ENCODE results near the gene ARNT2. TPM values are rescaled to one million over a fixed set of nuclear protein-coding genes. Genes with fewer than 3 reads are reported as not detected.

ARNT2 gene
- polyA plus RNA-seq, 3 donors: 0.52 to 1.9 (median 1.5) TPM

GRCh38 chr15:80404761-80405553, 775 bp downstream of the ARNT2 start:
- H3K27ac ChIP-seq (ENCODE audit: low read depth, low read length): no peak overlapping the region
- WGBS, 3 donors: 5 to 8% (median 6%) methylated on average over 33 of the region's 33 CpGs

GRCh38 chr15:80405554-80405850, 1.3 kb downstream of the ARNT2 start:
- WGBS, 3 donors: 72 to 80% (median 76%) methylated on average over 4 of the region's 4 CpGs

GRCh38 chr15:80405970-80406369, 1.8 kb downstream of the ARNT2 start:
- 69 to 84% (median 81%) methylated on average over 2 of the region's 2 CpGs for WGBS, 3 donors
- no peak overlapping the region for H3K27ac ChIP-seq (ENCODE audit: low read depth, low read length)

More at GRCh38 chr15:80405554-80405850, 1.3 kb downstream of the ARNT2 start:
- H3K27ac ChIP-seq (ENCODE audit: low read depth, low read length): no peak overlapping the region

DNA sequence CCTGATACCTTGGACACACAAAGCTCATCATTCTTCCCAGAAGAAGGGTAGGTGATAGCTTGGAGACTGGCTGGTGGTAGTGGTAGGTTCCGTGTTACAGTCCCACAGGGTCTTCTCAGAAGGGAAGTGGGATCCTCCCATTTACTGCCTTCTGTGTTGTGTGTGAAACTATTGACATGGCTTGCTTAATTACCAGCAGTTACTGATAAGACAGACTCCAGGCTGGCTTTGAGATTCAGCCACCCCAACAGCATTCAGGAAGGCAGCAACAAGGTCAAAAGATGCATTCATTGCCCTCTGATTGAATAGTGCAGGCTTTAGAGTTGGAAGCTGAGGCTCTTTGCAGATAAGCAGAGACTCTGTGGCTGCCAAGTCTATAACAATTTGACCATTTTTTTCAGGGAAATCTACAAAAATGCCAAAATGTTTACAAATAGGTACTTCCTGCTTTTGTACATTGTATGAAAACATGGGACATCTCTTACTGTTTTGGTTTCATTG, 7.7 kb downstream of the ARNT2 start:
- H3K27ac ChIP-seq (ENCODE audit: low read depth, low read length): no peak overlapping the region
- WGBS, 3 donors: 25 to 67% (median 59%) methylated on average over 1 of the region's 1 CpG

DNA sequence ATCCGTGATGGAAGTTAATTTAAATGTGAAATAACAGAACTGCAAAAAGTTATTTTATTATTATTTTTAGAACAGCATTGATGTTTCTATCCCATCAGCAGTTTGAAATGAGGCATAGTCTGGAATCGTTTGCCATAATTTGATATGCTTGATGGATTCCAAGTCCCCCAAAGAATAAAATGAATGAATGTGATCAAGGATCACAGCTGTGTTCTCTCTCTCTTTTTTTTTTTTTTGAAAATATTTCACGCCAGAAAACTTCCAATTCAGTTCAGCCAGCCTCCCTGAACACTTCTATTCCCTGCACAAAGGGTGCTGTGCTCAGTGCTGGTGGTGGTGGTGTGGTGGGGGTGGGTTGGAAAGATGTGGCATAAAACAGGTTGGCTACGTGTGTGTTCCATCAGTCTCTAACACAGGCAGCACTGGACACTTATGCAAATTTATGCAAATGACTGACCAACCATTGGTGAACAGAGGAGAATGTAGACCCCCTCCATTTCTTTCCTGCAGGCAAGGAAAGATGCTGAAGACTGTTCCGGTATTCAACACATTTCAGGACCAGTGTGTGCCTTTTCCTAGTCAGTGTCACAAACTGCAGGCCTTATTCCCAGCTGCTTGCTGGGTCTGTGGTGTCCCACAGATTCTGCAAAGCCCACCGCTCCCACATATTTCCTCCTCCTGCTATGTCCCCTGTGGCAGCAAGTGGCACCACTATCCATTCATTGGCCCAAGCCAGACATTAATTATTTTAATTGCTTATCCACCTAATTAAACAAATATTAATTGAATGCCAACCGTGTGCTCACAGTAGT, 10.6 kb downstream of the ARNT2 start:
- H3K27ac ChIP-seq (ENCODE audit: low read depth, low read length): no peak overlapping the region
- 69 to 82% (median 78%) methylated on average over 7 of the region's 7 CpGs for WGBS, 3 donors

- H3K27ac ChIP-seq (ENCODE audit: low read depth, low read length): no peak overlapping the region
- 67 to 87% (median 87%) methylated on average over 11 of the region's 11 CpGs for WGBS, 3 donors
Observed at GRCh38 chr15:80415358-80415670, 11.1 kb downstream of the ARNT2 start.

DNA sequence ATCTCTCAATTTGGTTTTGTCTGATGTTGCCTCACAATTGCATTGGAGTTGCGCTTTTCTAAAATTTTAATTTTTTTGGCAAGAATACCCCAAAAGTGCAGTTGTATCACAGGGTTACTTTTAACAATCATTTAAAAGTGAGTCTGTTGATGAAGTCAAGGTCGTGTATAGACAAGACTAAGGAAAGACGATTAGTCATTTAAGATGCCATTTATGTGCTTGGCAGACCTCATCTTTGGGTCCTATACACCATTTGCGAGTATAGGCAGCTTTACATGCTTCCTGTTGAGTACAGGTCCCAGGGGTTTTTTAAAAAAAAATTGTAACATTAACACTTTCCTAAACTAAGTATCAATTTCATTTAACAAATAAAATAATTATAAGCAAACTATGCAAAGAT, 12.5 kb downstream of the ARNT2 start:
- no peak overlapping the region for H3K27ac ChIP-seq (ENCODE audit: low read depth, low read length)
- WGBS, 3 donors: 71 to 76% (median 73%) methylated on average over 4 of the region's 4 CpGs

DNA sequence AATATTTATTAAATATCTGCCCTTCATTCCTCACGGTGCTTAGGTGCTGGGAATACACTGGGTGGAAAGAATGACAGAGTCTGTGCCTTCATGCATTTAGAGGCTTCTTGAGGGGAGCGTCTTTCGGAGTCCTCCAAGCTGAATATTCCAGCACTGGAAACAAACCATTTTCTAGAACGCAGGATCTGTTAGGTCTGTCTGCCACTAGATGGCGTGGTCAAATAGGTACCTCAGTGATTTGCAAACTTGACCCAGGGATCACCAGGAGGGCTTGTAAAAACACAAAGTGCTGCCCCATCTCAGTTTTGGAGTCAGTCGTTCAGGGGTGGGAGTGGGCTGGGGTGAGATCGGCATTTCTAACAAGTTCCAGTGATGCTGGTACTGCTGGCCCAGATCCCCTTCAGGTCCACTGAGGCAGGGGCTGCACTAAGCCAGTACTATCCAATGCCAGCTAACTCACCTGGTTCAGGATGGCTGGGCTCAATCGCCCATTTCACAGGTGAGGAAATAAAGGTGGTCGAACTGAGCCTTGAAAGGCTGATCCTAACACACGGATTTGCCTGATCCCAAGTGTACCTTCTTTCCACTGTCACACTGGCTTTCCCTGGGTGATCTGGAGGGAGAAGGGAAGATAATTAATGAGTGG, 14.8 kb downstream of the ARNT2 start:
- WGBS, 3 donors: 50 to 58% (median 56%) methylated on average over 10 of the region's 10 CpGs
- H3K27ac ChIP-seq (ENCODE audit: low read depth, low read length): no peak overlapping the region

GRCh38 chr15:80419546-80419945, 15.4 kb downstream of the ARNT2 start:
- WGBS, 3 donors: 30 to 63% (median 58%) methylated on average over 5 of the region's 5 CpGs
- H3K27ac ChIP-seq (ENCODE audit: low read depth, low read length): no peak overlapping the region

DNA sequence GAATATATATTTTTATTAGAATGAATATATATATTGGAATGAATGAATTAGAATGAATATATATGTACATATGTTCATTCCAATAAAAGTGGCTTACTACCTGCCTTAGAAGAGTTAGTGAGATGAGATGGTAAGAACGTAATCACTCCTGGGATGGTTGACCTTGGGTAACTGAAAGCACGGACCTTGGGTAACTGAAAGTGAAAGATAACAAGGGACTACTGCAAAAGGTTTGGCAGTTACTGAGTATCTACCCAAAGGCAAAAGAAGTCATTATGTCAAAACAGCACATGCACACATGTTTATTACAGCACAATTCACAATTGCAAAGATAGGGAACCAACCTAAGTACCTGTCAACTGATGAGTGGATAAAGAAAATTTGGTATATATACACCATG, 16.5 kb downstream of the ARNT2 start:
- H3K27ac ChIP-seq (ENCODE audit: low read depth, low read length): no peak overlapping the region
- WGBS, 3 donors: 21 to 55% (median 46%) methylated on average over 2 of the region's 2 CpGs

DNA sequence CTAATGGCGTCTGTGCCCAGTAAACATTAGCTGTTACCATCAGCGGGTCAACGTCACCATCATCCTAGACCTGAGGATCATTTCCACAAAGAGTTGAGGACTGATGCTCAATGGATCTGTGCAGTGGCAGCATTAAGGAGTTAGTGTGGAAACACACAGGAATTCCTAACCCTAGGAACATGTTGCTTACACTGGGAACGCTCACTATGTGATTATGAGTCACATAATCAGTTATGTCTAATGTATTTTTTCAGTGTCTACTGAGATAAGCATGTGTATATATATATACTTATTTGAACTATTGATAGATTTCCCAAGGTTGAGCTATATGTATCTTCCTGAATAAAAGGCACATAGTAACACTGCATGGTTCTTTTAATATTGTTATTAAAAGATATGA, 19.0 kb downstream of the ARNT2 start:
- WGBS, 3 donors: 76 to 91% (median 87%) methylated on average over 4 of the region's 4 CpGs
- H3K27ac ChIP-seq (ENCODE audit: low read depth, low read length): no peak overlapping the region

- 91 to 92% (median 91%) methylated on average over 2 of the region's 2 CpGs for WGBS, 3 donors
- H3K27ac ChIP-seq (ENCODE audit: low read depth, low read length): no peak overlapping the region
Observed at GRCh38 chr15:80424381-80424780, 20.2 kb downstream of the ARNT2 start.

DNA sequence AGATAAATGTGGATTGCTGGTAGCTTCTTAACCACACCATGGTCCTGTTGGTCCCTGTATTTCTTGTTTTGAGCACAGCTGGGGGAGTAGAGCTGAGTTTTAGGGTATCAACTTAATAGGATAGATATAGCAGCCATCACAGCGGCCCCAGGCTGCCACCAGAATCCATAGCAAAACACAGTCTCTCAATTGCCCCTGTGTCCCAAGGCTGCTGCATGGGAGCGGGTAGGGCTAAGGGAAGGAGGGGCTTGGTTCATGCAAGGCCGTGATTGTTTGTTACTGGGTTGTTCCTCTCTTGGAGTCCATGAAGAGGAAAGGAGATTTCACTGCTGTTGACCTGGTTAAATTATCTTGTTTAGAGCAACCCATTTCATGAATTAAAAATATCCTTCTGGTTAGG, 22.1 kb downstream of the ARNT2 start:
- H3K27ac ChIP-seq (ENCODE audit: low read depth, low read length): no peak overlapping the region
- WGBS, 3 donors: 90 to 98% (median 92%) methylated on average over 3 of the region's 3 CpGs

DNA sequence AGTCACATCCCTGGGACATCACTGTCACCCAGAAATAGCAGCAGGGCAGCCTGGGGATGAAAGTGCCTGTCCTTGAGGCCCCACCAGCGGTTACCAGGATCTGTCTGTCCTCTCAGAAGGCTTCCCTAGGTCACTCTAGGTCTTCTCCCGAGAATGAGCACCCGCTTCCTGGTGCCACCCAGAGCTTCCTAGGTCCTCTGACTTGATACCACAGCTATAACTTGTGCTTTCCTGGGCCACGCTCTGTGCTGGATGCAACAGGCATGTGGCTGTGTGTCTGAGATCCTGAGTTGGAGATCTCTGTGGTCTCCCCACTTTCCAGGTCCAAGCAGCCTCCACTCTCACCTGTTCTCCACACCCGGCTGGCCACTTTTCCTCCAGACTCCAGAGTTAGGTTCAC, 25.8 kb downstream of the ARNT2 start:
- H3K27ac ChIP-seq (ENCODE audit: low read depth, low read length): no peak overlapping the region
- WGBS, 3 donors: 87 to 91% (median 90%) methylated on average over 5 of the region's 5 CpGs

DNA sequence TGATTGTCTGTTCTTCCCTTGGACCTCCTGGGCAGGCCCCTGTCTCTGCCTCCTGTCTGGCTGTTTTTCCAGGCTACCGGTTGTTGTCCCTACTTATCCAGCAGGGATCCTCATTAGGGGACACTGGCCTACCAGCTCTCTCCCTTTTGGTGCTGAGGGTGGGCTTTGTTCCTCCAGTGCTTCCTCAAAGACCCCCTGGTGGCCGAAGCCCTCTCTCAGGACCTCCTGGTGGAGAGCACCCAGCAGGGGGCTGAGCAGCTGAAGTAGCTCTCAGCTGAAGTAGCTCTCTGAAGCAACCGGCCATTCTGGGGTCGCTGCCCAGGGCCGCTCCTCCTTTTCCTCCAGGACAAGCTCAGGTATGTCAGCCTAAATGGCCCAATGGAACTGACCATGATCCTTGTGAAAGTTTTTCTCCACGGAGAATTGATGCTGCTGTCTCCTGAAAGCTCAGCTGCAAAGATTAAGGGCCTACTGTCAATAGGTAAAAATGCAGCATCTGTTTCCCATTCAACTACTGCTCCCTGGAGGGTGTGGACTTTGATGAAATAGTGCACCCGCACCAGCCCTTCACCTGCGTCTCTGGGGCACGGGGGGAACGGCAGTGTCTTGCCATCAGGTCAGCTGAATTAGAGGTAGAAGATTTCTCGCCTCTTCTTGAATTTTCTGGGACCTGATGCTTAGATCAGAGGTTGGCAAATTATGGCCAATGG, 27.6 kb downstream of the ARNT2 start:
- 77 to 82% (median 82%) methylated on average over 11 of the region's 11 CpGs for WGBS, 3 donors
- no peak overlapping the region for H3K27ac ChIP-seq (ENCODE audit: low read depth, low read length)

GRCh38 chr15:80432345-80432702, 28.1 kb downstream of the ARNT2 start:
- H3K27ac ChIP-seq (ENCODE audit: low read depth, low read length): no peak overlapping the region
- WGBS, 3 donors: 89 to 96% (median 94%) methylated on average over 2 of the region's 2 CpGs

DNA sequence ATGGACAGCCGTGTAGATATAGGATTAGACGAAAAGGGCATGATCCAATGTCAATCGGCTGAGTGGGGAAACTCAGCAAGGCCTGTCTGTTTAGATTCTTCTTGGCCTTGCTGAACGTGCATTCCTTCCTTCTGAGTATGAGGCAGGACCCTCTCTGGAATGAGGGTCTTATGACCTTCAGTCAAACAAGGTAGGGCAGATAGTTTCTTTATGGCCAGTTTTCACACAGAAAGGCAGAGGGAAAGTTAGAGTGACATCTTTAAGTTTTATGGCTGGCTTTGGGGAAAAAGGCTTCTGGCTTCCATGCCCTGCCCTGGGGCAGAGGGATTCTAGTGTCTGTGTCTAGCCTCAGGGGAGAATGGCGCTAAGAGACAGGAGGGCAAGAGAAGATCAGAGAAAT, 29.7 kb downstream of the ARNT2 start:
- WGBS, 3 donors: 90 to 96% (median 90%) methylated on average over 5 of the region's 5 CpGs
- no peak overlapping the region for H3K27ac ChIP-seq (ENCODE audit: low read depth, low read length)

DNA sequence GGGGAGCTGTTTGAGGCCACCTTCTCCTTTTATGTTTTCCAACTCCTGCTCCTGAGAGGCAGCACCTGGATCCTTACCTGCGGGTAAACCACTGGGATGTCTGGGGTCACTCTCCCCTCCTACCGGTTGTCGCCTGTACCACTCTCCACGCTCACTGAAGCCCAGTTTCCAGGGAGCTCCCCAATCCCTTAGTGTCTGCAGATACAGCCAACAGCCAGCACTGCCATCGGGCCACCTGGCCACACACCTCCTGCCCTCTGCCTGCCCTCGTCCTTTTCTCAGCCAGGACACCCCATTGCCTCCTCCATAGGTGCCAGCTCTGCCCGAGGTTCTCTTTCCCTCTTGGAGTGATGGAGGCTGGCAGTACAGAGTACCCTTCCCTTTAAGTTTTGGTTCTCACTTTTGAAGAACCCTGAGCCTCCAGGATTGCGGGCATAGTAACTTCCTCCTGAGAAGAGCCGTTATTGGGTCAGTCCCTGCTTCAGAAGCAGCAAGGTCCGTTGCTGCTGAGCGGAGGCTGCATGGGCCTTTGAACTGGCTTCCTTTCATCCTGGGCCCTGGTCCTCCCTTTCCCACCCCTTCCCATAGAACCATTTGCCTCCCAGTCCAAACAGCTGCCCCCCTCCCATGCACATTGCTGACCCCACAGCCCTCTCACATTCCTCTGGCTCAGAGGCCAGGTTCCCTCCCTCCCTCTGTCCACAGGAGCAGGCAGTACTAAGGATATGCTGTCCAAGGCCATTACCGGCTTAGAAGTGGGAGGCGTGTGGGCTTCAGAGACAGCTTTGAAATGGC, 30.9 kb downstream of the ARNT2 start:
- 63 to 87% (median 68%) methylated on average over 12 to 13 of the region's 13 CpGs for WGBS, 3 donors

More for the DNA sequence above, 30.9 kb downstream of the ARNT2 start:
- no peak overlapping the region for H3K27ac ChIP-seq (ENCODE audit: low read depth, low read length)

All from adipose tissue (tissue), 3 donors.